Dedifferentiated amniotic fluid mesenchymal stem cell (primary cell): ENCODE data around the gene PRC1.
"Not testable (repeated sequence)": the region's sequence is repeated elsewhere in the genome, so short reads cannot be mapped to it uniquely, and the experiment has no call there.

Source experiments
- DNase-seq: peaks from one replicate; pipeline ENCODE4 v3.0.0-alpha.2; 2016; ENCODE audit errors: extremely low spot score

The PRC1 gene

DNA sequence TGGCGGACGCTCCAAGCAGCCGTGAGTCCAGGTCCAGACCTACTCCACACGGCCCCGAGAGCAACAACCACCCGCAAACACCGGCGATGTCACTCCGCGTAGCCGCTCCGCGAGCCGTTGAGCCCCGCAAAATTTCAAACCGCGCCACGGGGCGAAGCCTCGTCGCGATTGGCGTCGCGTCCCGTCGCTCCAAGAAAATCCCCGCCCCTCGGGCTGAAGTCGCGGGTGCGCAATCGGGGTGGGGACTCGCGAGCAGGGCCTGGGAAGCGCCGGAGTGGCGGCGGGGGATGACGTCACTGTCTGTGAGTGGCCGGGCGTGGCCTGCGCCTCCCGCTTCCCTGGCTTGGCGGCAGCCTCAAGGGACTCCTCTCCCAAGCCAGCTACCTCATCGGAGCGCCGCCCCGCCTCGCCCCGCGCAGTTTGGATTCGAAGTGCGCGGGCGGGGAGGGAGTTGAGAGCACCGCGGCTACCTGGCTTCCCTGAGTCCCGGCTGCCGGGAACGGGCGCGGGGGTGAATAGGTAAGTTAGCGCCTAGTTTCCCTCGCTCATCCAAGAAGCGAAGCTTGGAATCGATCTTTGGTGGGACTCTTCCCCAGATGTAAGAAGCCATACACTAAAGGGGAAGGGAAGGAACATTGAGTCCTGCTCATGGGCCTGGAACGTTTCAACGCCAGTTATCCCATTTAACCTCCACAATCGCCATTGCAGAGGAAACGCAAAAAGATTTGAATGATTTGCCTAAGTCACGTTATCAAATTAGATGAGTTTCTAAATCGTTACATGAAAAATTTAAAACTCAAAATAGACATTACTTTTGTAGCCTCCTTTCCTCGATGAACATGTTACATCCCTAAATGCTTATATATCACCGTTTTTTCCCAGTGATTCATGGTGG is at the start of gene PRC1:
Gene PRC1 (minus strand): TSS at position 119 of the 895 bp plus-strand sequence. CDS start 118 bp downstream, at position 1.
- peak; percentile 97 for DNase-seq

DNA sequence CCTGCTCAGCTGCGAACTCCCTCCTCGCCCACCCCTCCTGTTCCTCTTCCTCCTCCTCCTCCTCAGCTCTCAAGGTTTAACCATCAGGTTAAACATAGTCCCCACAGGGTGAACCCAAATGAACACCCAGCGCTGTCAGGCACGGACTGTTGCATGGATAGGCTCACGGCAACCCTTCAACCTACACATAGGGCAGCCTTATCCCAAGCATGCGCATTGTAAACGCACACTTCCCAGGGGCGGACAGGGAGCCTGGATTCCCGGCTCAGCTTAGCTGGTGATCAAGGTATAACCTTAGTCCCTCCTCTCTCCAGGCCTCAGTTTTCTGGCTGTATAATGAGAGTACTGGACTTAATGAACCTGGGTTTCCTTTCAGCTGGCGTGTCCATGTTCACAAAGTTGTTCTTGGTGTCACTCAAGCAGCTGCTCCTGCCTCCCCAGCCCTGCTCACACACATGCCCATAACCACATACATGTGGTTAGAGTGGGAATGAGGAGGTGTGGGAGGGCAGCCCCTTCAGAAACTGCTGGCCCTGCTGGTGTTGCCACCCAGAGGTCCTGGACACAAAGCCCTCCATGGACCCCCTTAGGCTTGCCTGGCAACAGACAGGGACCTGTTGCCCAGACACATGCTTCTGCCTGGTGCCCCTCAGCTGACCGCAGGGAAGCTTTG is 49.0 kb upstream of the PRC1 start:
- DNase-seq = no peak

DNA sequence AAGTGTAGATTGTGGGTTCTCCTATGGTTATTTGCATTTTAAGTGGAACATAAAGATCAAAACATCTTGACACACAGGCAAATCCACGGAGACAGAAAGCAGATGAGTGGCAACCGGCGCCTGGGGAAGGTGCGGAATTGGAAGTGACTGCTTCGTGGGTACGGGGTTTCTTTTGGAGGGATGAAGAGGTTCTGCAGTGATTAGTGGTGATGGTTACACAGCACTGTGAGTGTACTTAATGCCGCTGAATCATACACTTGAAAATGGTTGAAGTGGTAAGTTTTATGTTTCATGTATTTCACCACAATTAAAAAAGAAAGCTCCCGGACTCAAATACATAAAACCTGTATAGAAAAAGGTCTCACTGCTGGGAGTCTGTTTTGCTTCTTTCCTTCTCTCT is 46.5 kb upstream of the PRC1 start:
- DNase-seq = no peak

- no peak for DNase-seq
These were observed 45.7 kb upstream of the PRC1 start for GRCh38 chr15:91039996-91040395.

DNA sequence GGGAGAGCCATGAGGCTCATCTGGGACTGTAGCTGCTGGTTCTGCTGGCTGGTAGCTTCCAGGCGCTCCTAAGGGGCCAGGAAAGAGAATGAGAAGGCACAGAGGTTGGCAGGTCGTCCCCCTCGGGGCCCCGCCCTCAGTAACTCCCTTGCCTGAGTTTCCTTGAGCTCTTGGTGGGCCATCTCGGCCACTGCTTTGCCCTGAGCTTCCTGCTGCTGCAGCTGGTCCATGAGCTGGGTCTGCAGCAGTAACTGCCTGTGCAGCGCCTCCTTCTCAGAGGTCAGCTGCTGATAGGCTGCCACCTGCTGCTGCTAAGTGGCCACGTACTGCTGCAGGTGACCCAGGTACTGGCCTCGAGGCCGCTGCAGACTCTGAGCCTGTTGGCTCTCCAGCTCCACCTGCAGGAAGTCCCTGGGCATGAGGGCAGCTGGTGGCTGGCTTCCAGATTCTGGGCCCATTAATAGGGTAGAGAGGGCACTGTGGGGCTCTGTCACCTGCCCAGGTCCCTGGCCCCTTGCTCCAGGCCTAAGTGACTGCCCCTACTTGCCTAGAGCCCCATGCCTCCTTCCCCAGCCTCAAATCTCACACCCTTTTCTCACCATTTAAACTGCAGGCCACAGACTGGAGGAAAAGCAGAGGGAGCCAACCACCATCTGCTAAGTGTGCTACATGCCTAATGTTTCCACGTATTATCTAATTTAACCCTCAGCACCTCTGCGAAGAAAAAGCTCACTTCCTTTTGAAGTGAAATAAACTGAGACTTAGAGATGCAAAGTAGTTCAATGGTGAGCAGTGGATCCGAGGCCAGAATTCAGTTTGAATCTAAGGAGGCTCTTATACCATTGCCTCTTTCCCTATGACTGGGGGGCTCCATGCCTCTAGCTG is 38.8 kb upstream of the PRC1 start:
- no peak for DNase-seq

DNA sequence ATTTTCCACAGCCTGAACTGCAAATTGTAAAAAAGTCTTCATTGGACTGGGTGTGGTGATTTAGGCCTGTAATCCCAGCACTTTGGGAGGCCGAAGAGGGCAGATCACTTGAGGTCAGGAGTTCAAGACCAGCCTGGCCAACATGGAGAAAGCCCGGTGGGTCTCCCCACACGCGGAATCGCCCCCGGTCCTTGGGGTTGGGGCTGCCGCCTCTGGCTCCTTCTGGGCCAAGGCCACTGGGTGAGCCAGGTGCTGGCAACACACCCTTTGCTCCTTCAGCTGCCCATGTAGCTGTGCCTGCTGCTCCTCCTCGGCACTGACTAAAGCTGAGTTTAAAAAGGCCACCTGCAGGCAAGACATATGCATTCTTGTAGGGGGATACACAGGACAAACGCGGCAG is 37.5 kb upstream of the PRC1 start:
- no peak for DNase-seq

- no peak for DNase-seq
These were observed 33.3 kb upstream of the PRC1 start for GRCh38 chr15:91027677-91028076.

GRCh38 chr15:91023720-91024119 is 29.4 kb upstream of the PRC1 start:
- DNase-seq = no peak

DNA sequence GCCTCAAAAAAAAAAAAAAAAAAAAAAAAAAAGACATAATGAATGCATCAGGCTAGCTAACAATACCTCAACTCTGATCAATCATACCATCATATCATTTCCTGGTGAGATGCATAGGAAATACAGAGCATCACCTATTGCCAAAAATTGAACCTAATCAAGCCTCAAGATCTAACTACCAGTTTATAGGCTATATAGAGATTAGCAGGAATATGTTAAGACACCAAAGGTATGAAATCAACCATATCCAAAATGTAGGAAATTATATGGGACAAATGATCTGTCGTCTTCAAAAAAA is 28.4 kb upstream of the PRC1 start:
- DNase-seq = no peak

DNA sequence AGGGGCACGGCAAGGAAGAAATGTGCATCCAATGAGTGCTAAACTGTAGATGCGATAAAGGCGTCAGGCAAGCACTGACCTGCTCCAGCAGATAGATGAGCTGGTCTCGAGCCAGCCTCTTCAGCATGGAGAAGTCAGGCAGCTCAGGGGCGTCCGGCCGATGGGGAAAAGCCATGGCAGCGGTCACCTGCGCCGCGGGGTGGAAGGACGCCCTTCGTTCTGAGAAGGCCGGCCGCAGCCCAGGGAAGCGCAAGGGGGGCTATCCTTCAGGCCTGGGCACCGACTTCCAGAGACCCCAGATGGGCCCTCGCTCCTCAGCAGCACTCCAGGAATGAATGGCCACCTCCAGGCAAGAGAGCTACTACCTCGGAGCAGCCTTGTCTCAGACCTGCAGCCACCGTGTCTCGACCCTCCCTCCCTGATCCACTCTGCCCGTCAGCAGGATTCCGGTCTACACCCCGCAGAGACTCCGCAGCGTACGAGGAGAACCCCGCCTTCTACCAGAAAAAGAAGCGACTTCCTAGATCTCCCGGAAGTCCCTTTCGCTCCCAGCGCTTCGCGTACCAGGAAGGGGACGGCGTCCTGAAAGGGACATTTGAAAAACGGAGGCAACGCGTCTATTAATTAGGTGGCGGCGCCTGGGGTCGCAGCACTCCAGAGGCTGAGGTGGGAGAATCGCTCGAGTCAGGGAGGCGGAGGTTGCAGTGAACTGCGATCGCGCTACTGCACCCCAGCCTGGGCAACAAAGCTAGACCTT is 27.9 kb upstream of the PRC1 start, which contains the start of gene VPS33B:
Gene VPS33B (minus strand): TSS at position 520 of the 757 bp plus-strand sequence. CDS start 345 bp downstream, at position 175.
- peak; percentile 66 for DNase-seq

DNA sequence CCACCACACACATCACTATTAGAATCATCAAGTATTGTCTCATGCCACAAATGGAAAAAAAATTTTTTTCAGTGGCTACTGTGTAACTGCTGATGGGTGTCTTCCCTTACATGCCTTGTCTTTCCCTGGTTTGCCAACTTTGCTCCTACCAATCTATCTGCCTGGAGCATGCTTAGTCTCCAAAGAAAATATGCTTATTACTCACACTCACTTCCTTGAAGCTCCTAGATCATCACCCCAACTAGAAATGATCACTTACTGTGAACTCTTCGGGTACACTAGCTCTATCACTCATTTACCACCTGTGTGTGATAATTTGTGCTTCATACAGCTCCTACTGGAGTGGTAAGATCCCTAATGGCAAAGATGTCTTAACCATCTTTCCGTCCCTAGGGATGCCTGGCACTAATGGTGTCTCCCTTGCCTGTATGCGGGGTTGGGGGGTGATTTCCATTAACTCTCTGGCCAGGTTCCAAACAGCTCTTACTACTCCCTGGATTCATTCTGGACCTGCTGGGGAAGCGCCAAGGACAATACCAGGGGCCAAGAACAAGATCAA is 27.3 kb upstream of the PRC1 start:
- DNase-seq = peak; percentile 15

DNA sequence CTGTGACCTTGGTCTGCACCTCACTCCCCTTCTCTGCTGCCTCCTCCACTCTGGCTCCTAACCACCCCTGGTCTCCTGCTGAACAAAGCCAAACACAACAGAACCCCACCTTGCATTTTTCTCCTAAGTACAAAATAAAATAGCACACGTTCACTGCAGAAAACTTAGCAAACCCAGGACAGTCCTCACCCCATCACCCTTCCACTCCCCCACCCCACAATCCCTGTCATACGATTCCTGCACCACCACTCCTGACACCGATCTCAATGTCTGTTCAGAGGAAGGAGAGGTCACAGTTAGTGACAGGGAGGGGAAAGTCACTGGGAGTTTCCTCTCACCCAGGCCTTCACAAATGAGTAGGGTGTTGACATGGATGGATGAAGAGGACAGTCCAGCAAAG is 23.8 kb upstream of the PRC1 start:
- DNase-seq = no peak

DNA sequence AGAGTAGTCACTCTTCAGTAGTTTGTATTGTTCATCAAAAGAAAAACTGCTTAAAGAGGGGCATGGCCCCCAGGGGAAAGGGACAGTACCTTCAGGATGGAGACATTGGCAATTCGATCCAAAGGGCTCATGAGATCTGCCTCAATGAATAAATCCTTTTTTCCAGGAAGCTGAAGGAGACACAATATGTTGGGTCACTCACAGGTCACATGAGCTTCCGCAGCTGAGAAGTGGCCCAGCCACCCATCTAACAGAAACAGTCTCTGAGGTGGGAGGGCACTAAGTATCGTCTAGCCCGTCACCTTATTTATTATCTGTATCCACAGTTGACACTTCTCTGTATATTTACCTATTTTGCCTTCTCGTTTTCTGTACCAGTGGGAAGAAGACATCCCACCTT is 23.4 kb upstream of the PRC1 start:
- DNase-seq = no peak

DNA sequence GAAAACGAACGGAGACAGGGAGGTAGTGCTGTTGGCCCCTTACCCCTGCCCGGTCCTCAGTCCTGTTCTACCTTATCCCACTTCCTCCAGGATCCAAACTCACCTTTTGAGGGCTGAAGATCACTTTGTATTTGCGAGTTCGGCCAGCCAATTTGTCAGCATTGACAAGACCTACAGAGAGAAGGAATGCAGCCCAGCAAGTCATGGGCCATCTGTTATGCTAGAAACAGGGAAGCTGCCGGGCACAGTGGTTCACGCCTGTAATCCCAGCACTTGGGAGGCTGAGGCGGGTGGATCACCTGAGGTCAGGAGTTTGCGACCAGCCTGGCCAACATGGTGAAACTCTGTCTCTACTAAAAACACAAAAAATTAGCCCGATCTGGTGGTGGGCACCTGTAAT is 19.4 kb upstream of the PRC1 start:
- DNase-seq = not testable (repeated sequence)

DNA sequence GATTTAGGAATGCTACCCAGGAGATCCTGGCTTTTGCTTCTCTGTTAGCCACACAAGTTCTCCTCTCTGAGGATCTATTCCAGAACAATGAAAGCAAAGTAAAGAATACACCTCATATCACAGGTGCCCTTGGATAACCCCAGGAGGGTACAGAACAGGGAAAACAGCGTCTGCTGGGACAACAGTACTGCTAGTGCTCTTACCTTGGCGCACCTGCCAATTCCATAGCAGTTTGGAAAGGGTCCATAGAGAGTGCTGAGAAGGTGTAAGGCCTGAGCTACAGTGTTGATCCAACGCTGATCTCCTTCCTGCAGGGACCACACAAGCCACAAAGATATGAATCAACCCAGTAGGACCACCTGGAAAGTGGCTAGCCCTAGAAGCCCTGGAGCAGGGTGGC is 12.9 kb upstream of the PRC1 start:
- DNase-seq = no peak

DNA sequence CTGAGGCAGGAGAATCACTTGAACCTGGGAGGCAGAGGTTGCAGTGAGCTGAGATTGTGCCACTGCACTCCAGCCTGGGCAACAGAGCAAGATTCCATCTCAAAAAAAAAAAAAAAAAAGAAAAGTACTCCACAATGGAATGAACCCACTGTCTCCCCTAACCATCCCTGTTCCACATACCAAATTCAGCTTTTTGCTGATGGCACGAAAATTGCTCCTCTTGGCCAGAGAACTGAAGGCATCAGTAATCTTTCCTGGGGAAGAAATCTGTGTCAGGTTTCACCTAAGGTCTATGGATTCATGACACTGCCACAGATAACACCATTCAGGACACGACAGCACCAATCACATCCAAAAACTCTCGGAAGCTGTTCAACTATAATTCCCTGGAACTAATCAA is 6.9 kb upstream of the PRC1 start:
- no peak for DNase-seq

GRCh38 chr15:90998737-90999136 is 4.4 kb upstream of the PRC1 start:
- no peak for DNase-seq

GRCh38 chr15:90994059-90994416 is 297 bp downstream of the PRC1 start:
- no peak for DNase-seq

DNA sequence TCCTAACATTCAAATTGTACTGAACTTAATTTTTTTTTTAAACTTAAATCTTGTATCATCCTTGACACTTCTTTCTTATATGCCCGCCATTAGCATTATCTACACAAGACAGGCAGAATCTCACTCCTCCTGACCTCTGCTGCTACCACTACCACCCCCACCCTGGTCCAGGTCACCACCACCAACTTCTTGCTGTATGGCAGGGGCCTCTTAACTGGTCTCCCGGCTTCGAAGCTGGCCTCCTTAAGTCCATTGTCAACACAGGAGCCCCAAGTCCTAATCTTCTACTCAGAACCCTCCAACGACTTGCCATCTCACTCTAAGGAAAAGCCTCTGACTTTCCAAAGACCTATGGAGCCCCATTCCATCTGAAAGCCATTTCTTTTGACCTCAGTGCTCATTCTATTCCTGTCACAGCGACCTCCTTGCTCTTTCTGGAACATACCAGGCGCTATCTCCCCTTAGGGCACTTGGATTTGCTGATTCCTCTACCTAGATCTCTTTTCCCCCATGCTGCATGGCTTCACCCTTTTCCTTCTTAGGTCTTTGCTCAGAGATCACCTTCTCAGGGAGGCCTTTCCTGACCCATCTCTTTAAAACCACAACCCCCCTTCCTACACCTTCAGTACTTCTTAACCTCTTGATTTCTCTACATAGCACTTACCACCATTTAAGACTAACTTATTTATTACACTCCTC is 2.6 kb downstream of the PRC1 start:
- no peak for DNase-seq

DNA sequence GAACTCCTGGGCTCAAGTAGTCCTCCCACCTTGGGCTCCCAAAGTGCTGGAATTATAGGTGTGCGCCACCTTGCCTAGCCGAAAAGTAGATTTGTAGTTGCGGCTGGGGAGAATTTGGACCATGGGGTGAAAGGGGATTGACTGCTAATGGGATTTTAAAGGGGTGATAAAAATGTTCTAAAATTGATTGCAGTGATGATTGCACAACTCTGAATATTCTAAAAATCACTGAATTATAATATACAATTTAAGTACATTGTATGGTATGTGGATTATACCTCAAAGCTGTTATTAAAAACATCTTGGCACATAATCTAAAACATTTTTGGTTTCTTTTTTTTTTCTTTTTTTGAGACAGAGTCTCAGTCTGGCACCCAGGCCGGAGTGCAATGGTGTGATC is 3.9 kb downstream of the PRC1 start:
- DNase-seq = no peak
